HG03469 (cell line): ENCODE results near the gene CHRNA1.

Source experiments
- ATAC-seq: cut with Tn5 transposase; IDR thresholded peaks from one replicate; pipeline ENCODE4 v1.9.1; 2021; ENCODE audit warnings: mild to moderate bottlenecking, moderate library complexity, moderate number of reproducible peaks; ENCODE audit not compliant: unreplicated experiment

Gene CHRNA1

DNA sequence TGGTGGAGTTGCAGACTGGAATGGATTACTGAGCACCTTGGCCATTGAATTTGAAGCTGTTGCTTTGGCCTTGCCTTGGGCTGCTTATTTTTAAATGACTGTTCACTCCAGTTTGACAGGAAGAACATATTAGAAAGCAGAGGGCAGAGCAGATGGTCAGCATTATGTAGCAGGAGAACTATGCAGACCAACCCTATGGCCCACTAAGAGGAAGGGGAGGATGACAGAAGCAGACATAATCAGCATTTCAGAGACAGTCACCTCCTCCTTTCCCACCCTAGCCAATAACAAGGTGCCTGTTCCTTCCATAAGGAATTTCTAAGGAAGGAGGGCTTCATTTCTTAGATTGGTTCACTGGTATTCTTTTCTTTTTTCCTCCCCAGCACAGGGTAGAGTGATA is 2.4 kb downstream of the CHRNA1 start:
- no peak for ATAC-seq

DNA sequence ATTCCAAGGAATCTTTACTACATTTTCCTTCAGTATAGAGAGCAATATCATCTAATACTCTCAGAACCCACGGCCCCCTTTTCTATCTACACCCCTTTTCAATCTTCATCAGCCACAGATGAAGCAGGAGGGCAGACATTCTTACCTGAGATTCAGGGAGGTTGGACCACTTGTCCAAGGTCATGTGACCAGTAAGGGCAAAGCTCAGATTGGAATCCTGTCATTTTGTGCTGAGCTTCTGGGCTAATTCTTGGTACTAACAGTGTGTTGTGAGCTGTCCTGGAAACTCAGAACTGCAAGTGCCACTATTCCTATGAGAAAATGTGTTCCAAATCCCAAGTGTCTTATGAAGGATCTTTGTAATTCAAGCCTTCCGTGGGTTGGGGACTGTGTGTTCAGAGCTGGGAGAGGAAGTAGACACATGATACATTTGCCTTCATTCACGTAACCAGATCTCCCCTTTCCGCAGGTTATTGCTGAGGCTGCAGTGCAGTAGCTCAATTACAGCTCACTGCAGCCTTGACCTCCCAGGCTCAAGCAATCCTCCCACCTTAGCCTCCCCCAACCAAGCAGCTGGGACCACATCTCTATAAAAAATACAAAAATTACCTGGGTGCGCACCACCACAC is 3.3 kb downstream of the CHRNA1 start:
- no peak for ATAC-seq

DNA sequence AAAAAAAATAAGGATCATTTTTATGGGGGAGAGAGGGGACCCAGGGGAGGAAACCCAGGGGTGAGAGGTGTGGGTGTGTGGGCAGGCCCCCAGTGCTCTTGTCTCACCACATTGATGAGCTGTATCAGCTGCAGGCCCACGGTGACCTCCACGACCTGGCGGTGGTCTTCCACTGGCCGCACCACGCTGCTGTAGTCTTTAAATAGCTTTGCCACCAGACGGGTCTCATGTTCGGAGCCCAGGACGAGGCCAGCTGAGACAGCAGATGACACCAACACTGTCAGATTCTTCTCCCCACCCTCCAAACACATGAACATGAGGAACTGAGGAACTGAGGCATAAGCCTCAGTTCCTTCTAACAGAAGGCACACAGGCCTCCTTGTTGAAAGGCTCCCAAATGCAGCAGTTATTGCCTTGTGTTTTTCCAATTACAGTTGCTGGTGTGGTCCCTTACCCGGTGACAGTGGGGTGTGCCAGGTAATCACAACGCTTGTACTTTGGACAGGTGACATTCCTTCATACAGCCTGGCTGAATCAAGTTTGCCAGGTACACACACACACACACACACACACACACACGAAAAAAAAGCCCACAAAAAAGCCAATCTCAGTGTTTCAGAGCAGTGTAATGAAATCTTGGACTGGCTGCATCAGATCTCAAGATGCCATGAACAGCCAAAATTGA is 4.7 kb downstream of the CHRNA1 start:
- ATAC-seq = no peak

DNA sequence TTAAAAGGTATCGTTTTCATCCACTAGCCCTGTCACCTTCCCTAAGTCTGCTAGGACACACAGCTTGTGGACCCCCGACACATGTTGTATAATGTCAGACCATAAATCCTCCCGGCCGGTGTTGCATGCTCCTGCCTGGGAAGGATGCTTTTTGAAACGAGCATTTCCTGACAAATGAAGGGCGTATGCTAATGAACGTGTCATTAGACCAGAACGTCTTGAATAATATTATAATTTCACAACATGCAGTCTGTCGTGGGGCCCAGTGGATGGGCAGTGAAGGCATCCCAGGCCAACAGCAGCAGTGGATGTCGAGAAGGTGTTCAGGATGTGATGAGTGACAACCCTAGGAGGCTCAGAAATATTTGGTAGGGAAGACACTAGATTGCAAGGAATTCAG is 7.5 kb downstream of the CHRNA1 start:
- no peak for ATAC-seq

DNA sequence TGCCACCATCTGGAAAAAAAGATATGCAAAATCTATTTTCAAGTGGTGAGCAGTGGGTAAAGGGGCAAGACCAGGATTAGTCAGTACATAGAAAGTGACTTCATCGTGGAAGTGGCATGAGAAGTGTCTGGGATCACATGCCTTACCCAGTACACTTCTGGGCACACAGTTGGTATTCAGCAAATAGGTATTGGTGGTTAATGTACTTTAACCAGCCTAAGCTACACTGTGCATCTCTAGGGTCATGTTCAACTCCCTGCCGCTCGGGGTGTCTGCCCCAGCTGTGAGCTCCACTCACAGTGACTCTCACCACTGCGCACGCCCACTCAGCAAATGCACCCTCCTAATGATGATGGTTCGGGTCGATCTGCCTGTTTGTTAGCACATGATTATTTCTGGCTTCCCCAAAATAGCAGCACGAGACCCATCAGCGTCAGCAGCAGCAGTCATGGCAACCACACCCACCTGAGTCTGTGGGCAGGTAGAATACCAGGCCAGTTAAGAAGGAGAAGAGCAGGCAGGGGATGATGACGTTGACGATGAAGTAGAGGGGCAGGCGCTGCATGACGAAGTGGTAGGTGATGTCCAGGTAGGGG is 11.1 kb downstream of the CHRNA1 start:
- ATAC-seq = peak; percentile 30

DNA sequence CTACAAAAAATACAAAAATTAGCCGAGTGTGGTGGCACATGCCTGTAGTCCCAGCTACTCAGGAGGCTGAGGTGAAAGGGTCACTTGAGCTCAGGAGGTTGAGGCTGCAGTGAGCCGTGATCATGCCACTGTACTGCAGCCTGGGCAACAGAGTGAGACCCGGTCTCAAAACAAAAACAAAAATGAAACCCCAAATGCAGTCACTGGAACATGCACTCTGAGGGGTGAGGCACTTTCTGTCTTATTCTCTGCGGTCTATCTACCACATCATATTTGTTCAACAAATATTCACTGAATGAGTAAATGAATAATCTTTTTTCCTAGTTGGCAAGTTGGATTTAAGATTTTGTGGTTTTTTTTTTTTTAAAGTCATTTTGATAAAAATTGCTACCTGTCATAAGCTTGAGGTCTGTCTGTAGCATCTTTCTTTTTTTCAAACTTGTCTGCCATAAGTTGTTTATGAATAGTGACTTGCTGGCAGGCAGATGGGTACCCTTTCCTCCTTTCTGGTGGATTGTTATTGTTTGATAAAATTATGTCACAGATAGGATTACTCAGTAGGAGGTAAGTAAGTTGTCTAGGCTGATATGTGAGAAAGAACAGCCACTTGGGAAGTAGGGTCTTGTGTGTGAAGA is 11.8 kb downstream of the CHRNA1 start:
- peak; percentile 77 for ATAC-seq

DNA sequence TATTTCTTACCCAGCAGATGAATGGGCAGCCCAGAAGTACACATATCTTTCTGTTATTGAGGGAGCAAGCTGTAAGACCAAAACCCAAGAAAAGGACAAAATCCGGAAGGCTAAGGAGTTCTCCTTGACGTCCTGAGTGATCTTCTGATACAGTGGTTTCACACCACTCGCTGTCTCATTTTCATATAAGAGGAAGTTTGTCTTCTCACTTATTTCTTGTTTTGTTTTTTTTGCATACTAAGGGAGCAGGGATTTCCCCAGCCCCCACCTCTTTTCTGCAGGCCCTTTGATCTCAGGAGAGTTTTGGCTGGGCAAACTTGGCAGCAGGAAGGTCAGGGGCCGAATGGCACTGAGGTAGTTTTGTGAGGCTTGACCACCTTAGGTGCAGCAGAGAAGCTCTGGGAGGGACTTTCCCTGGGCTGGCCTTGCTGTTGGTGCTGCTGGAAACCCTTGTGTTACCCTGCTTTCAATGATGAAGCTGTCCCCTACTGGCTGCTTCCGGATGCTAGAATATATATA is 13.3 kb downstream of the CHRNA1 start:
- ATAC-seq = peak; percentile 26

DNA sequence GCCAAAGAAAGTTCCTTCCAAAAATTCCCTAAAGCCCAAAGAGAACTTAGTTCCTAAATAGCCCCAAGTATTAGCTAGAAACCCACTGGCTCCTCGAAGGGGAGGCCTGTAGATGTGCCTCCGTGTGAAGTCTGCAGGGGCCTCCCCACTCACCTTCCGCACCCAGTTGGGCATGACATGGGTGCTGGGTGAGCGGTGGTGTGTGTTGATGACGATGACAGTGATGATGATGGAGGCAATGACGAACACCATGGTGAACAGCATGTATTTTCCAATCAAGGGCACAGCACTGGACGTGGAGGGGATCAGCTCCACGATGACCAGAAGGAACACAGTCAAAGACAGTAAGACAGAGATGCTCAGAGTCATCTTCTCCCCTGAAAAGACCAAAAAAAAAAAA is 14.5 kb downstream of the CHRNA1 start:
- no peak for ATAC-seq

DNA sequence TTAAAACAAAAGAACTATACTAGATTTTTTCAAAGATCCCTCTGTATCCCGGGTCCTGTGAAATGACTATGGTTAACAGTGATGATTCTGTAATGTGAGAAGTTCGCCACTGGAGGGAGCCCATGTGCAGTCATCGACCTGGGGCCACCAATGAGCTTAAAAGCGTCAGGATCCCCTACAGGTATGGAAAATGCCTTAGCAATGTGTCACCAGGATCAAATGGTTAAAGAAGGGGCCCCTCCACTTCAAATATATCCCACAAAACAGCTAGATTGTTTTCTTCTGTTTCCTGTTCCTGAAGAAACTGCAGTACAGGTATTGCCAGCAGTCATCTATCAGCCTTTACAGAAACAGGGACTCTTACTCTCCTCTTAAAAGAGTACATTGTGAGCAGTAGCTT is 15.3 kb downstream of the CHRNA1 start:
- ATAC-seq = no peak

DNA sequence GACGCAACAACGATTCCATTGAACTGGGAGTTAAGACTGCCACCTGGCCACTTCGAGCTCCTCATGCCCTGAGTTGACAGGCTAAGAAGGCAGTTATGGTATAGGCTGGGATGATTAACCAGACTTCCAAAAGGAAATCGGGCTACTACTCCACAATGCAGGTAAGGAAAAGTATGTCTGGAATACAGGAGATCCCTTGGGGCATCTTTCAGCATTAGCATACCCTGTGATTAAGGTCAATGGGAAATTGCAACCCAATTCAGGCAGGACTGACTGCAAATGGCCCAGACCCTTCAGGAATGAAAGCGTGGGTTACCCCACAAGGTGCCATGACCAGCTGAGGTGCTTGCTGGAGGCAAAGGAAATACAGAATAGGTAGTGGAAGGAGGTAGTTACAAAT is 19.1 kb downstream of the CHRNA1 start:
- no peak for ATAC-seq

DNA sequence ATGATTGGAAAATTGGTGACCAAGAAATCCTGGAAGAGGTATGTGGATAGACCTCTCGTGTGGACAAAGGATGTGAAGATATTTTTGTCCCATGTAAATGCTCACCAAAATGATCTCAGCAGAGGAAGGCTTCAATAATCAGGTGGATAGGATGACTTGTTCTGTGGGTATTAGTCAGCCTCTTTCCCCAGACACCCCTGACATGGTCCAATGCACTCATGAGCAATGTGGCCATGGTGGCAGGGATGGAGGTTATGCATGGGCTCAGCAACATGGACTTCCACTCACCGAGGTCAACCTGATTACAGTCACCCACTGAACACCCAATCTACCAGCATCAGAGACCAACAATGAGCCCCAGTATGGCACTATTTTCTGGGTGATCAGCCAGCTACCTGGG is 20.2 kb downstream of the CHRNA1 start:
- no peak for ATAC-seq

DNA sequence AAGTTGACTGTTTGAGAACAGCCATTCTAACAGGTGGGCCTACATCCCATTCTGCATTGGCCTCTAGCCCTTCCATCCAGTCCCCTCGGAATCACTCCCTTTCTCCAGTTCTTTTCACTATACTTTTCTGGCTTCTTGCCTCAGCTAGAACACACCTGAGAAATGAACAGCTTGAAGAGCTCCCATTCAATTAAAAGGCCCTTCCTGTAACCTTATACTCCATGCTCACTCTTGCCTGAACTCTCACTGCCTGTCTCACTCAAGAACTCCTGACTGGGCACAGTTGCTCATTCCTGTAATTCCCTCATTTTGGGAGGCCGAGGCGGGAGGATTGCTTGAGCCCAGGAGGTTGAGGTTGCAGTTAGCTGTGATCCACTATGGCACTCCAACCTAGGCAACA is 23.6 kb downstream of the CHRNA1 start:
- no peak for ATAC-seq

DNA sequence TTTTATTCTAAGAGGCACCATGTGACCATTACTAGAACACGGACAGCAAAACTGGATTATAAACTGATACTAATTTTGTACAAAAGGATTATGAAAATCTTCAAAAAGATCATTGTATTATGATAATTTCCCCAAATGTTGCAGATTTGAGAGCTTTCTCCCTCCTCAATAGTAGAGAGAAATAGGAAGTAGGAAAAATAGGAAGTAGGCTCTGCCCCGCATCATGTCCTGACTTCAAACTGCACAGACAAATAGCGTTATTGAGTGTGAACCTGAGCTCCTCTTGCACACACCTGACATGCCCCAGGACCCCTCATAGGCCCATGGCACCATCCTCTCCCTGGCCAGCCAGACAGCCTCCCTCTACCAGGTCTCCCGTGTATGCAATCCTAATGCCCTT is 25.4 kb downstream of the CHRNA1 start:
- ATAC-seq = no peak

DNA sequence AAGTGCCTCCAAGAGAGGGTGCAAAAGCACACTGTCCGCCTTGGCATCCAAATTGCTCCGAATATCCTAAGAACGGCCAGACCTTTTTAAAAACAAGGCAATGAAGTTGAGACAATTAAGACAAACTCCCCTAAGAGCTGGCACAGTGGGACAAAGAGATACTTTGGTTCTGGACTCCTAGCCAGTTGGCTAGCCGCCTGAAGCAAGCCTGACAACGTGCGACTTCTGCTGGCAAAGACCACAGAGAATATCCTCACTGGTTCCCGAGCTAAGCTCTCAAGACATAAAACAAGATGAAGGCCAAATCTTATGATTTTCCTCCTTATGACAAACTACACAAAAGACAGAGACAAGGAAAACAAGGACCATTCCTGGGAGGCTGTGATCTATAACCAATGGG is 32.7 kb downstream of the CHRNA1 start:
- ATAC-seq = no peak

DNA sequence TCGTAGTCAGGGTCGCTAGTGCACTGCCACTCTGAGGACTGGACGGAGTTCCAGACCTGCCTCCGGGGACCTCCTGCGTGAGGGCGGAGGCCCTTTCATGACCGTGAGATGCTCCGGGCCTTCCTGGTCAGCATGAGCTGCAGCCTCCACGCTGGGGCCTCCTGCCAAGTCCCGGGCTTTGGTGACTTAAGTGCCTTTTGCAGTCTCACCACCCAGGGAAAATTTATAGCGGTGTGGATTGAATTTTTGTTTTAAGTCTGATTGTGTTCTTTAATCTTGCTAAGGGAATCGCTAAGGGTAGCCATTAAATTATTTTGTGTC is 33.6 kb downstream of the CHRNA1 start:
- no peak for ATAC-seq

DNA sequence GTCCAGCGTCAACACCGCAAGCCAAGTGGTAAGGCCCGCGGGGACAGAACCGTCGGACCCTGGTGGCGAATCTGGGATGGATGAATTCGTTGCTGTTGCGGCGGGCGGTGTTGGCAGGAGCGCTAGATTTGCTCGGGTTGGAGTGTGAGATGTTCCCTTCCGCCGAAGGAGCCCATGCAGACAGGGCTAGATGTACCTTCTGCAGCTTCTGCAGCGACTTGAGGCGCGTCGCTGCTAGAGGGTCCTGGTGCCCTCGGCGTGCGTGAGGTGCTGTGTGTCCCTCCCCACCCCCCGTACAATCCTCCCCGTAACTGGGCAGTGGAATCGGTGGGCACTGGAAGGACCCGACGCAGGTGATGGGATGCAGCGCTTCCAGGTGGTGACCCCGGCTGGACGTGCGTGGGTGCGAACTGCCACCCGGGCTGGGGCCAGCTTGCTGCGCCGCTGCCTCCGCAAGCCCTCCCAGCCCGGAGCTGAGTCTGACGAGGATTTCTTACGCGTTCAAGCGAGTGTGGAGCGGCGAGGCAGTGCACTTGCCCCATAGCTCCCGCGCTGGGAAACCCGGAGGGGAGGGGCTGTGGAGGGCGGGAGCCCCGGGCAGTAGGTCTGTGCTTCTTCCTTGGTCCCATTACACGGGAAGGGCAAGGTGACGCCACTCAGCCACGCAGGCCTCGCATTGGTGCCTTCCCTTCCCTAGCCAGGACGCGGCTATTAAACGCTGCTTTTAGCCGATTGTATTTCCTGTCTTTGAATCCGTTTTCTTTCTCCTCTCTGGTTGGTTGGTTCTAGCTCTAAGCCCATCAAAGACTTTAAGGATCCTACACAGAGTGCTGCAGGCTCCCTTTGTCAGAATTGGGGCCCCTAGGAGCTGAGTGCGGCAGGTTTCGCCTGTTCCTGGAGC is 34.2 kb downstream of the CHRNA1 start:
- no peak for ATAC-seq

DNA sequence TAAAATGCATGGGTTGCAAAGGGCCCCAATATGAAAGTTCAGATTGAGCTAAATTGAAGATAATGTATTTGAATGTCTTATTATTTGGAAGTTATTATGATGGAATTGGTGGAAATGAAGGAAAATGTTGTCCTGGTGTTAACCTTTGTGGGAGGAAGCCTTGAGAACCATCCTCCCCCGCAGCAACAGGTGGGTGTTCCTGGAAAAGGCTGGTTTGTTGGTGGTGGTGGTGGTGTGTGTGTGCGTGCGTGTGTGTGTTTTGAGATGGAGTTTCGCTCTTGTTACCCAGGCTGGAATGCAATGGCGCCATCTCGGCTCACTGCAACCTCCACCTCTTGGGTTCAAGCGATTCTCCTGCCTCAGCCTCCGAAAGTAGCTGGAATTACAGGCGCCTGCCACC is 36.2 kb downstream of the CHRNA1 start:
- no peak for ATAC-seq

DNA sequence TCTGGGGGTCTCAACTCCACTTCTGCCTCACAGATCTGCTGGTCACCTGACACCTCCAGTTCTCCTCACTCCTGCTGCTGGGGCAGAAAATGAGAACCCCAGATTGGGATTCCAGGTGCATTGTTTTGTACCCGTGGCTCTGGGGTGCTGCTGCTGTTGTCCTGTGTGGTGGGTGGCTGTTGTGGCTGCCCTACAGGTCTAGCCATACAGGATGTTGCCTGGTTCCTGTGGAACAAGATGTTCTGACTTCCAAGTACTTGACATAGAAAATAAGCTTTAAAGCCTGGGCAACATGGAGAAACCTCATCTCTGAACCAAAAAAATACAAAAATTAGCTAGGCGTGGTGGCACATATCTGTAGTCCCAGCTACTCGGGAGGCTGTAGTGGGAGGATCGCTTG is 38.1 kb downstream of the CHRNA1 start:
- no peak for ATAC-seq

DNA sequence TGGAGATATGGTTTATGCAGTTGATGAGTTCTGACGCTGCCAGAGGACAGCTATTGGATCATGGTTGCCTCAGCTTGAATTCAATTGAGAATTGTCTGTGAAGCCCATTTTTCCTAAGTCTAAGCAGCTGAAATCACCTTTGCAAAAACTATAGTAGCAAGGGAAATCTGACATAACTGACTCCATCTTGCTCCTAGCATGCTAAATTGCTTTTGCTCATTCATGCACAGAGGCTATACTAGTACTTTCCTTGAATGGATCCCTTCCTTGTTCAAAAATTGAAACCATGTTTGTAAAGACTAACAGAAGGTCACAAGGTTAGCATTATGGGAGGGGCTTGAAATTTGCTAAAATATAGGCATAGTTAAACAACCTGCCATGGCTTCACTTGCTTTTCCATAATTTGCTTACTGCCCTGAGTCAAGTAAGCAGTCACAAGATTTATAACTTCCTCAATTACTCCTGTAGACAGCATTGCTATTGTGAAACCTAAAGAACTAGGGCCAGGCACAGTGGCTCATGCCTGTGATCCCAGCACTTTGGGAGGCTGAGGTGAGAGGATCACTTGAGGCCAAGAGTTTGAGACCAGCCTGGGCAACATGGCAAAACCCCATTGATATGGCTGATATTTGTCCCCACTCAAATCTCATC is 41.2 kb downstream of the CHRNA1 start:
- no peak for ATAC-seq

DNA sequence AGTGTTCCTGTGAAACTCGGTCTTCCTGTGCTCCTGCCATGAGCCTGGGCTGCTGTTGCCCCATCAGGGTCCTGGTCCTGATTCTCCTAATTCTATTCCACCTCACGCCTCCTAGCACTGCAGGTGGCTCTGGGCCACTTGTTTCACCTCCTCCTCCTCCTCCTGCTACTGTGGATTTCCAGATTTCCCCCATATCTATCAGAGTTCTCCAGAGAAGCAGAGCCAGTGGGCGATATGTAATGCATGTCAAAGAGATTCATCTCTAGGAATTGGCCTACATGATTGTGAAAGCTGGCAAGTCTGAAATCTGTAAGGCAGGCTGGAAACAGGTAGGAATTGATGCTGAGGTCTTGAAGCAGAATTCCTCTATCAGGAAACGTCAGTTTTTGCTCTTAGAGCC is 45.3 kb downstream of the CHRNA1 start:
- ATAC-seq = no peak

DNA sequence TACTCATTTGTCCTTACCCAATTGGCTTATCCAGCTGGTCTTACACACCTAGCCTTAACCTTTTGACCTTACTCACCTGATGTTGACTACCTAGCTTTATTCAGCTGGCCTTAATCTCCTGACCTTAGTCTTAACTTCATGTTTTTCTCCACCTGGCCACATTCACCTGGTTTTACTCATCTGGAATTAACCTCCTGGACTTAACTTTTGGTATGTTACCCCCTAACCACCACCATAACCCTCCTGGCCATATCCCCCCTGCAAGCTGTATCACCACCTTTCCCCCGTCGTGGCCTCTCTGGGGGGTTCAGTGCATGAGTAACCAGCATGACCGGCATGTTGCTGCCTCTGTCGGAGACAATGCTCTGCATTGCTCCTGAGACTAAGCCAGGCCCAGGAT is 45.7 kb downstream of the CHRNA1 start:
- no peak for ATAC-seq
